Stimulated activated CD8-positive, alpha-beta memory T cell treated with anti-CD3 and anti-CD28 coated beads, Interleukin-15, amount 100 ng/mL, for 4 hours (primary cell): ENCODE measurements around the gene VPS8.
A peak's percentile ranks its signal among the peaks of the same experiment; 100 is the strongest.

Source experiments
- DNase-seq, 2 donors: peaks; one replicate each; pipeline ENCODE4 v3.0.0-alpha.2; 2020; ENCODE audit warnings: low read depth in 2 of 2

The VPS8 gene, protein sequence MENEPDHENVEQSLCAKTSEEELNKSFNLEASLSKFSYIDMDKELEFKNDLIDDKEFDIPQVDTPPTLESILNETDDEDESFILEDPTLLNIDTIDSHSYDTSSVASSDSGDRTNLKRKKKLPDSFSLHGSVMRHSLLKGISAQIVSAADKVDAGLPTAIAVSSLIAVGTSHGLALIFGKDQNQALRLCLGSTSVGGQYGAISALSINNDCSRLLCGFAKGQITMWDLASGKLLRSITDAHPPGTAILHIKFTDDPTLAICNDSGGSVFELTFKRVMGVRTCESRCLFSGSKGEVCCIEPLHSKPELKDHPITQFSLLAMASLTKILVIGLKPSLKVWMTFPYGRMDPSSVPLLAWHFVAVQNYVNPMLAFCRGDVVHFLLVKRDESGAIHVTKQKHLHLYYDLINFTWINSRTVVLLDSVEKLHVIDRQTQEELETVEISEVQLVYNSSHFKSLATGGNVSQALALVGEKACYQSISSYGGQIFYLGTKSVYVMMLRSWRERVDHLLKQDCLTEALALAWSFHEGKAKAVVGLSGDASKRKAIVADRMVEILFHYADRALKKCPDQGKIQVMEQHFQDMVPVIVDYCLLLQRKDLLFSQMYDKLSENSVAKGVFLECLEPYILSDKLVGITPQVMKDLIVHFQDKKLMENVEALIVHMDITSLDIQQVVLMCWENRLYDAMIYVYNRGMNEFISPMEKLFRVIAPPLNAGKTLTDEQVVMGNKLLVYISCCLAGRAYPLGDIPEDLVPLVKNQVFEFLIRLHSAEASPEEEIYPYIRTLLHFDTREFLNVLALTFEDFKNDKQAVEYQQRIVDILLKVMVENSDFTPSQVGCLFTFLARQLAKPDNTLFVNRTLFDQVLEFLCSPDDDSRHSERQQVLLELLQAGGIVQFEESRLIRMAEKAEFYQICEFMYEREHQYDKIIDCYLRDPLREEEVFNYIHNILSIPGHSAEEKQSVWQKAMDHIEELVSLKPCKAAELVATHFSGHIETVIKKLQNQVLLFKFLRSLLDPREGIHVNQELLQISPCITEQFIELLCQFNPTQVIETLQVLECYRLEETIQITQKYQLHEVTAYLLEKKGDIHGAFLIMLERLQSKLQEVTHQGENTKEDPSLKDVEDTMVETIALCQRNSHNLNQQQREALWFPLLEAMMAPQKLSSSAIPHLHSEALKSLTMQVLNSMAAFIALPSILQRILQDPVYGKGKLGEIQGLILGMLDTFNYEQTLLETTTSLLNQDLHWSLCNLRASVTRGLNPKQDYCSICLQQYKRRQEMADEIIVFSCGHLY (N-terminal part only)

DNA sequence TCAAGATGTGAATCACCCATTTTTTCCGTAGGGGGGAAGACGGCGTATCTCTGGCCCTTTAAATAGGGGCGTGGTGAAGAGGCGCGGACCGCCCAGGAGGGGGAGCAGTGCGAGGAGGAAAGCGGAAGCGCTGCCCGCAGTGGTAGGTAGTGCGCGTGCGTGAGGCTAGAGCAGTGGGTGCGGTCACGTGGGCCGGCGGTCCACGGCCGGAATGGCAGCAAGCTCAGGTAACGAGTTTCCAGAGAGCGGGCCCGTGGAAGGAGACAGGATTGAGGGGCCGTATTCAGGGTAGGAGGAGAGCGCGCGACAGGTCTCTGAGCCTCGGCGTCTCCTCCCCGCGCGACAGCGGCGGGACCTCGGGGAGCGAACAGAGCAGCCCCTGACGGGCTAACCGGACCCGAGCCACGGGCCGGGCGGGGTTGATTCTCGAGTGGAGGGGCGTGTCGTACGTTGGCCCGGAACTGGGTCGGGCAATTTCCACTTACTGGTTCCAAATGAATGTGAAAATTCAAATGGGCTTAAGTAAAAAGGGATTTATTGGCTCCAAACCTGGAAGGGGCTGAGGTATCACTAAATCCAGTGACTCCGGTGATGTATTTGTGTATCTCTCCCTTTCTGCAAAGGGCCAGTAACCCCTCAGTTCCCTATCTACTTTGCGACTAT, at the start of gene VPS8:
TSS of gene VPS8 (plus strand) at position 168 of the 663 bp plus-strand sequence. CDS start 12,467 bp downstream, outside the sequence.
- peak; percentile 95 for DNase-seq

DNA sequence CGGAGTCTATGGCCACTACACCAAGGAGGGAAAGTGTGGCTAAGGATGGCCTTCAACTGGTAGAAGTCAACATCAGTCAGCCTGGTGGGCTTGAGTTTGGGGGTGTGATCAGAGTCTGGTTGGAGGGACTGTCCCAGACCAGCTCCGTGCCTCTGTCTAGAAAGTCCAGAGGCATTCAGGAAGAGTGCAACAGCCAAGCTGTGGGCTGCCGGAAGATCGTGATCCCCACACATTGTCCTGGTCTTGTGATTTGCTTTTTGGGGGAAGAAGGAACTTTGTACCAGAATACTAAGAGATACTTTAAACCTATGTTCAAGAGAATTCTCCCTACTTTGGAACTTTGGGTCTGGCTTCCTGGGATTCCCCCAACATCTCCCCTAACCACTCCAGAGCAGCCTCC, 47.8 kb upstream of the VPS8 start:
- DNase-seq: no peak

DNA sequence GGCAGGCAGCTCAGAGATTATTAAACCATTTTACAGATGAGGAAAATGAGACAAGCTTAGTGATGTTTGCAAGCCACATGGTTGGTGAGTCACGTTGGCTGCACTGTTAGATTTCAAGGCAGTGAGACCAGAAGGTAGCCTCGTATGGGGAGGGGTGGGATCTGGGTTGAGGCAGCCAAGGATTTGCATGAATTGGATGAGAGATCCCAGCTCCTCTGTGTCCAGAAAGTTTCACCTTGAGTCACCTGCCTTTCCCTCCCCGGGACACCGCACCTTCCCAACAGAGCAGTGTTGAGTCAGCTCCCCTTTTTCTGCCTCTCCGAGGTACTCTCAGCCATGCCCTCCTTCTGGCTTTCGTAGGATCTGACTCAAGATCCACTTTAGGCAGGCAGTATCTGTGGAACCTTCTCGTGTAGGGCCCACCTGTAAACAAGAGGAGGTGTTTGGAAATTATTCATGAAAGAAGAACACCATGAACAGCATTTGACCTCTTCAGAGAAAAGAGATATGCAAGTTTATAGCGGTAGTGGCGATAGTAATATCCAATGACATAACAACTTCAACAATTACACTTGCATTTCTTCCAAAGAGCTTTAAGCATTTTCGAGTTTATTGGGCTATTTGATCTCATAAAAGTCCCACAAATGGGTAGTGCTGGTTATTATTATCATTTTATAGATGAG, 46.8 kb upstream of the VPS8 start:
- DNase-seq: no peak

DNA sequence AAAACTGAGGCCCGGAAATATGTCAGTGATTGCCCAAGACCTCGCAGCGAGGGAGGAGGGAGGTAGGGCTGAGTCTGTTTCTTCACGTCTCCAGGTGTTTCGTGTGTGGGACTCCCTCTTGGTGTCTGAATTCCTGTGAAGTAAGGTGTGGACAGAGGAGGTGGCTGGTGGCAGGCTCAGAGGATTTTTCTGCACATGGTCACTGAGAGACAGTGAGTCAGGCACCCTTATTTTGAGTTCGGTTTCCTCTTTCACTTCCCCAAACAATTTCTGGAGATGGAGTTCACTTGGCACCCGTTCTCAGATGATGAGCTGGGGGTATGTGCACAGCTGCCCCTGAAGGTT, 46.3 kb upstream of the VPS8 start:
- no peak for DNase-seq

DNA sequence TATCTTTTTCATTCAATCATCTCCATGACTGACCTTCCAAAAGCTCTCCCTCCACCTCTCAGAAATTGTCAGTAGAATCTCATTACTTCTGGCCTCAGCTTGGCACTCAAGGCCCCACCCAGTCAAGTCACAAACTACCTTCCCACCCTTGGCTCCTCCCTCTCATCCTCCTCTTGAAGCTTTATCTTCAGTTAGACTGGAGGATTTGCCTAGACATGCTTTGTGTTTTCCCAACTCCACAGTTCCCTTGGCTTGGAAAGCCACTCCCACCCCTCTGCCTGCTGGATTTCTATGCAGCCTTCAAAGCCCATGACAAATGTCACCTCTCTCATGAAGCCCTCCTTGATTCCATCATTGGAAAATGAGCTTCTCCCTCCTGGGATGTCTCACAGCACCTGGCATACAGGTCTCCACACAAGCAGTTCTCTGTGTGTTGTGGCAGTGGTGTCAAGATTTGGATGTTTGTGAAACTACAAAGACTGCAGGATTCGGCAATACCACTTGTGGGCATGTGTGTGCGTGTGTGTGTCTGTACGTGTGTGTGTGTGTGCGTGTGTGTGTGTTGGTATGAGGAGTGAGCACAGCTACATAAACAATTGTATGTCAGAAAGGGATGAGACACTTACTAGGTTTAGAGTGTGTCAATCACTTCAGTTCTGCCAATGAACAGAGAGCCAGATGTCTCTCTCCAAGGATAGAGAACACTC, 45.3 kb upstream of the VPS8 start:
- DNase-seq: no peak

DNA sequence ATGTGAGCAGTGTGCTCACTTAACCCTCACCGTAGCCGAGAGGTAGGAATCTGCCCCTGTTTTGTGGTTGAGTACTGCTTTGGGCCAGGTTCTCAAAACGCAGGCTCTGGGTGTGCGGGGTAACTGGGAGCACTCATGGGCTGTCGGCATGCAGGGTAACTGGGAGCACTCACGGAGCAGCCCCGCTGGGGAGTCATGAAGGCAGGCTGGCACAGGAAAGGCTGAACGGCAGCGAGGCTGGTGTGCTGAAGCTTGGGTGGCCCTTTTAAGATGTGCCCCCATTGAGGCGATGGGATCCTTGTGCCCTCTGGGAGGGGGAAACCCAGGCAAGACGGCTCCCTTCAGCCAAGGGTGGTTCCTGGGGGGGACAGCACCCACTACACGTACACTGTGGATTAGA, 44.6 kb upstream of the VPS8 start:
- DNase-seq: no peak

DNA sequence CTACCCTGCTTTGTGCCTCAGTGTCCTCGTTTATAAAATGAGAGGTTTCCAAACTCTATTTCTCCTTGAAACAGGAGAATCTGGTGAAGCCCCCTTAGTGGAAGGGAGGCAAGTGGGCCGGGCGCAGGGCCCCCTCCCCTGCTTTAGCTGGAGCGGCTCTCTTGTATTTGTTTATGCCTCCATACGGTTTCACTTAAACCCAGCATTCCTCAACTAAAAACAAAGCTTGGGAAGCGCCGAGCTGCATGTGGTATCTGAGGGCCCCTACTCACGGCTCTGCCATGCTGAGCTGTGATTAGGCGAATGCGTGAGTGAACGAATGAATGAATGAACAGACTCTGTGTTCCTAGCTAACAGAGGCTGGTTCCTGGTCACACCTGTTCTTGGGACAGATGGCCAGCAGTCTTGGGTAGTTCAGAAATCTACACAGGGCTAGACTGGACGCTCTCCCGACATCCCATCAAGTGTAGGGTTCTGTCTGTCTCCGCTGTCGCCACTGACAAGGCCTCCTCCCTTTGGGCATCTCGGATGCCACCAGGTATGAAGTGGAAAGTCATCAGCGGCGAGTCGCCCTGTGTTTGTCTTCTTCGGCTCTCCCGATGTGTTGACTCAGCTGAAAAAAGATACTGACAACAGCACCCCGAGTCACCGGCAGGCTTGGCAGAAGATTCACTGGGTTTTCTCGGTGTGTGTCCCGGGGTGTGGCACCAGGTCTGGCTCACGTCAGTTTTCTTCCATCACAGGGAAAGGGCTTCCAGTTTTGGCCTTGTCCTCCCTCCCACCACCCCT, 42.4 kb upstream of the VPS8 start:
- DNase-seq: no peak

DNA sequence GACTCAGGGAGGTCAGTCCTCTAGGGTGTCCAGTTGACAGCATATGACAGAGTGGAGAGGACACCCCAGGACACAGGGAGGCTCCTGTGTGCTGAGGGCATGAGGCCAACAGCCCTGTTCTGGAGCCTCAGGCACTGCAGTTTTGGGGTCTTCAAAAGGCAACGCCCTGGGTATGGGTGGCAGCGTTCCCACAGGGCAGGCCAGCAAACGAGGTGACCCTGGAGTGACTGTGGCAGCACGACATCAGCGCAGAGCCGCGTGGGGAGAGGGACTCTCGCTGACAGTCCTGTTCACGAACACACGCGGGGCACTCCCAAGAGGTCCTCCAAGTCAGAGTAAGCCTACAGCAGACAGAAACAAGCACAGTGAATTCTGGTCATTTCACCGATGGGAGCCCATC, 41.4 kb upstream of the VPS8 start:
- no peak for DNase-seq

DNA sequence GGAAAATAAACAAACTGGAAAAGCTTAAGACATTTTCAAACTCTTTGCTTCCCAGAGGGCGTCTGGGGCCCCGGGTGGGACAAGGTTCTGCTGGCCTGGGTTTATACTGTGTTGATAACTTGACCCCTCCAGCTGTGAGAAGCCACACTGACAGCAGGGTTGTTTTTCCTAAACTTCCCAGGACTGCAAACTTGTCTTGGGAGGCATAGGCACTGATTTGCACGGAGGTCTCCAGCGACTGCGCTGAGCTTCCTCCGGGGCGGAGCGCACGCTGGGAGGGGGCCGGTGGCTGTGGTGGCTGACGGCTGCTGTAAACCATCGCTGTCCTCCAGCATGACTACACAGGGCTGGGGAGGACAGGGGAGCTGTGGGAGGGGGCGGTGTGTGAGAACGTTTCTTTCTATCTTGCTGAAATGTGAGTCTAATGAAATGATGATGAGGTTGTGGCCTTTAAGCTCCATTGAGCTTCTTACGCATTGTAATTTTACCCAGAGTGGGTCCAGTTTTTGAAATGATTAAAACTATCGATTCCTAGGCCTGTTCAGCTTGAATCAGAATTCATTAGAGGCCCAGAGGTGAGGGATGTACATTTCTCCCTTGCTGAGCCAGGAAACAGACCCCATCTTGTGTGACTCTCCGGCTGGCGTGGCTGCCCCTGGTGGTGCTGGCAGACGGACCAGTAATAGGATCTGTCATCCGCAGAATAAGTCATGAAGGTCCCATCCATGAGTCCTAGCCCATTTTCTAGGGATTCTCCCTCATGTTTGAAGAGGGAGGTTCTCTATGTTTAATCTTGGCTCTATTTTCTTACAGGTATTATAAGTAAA, 40.5 kb upstream of the VPS8 start:
- DNase-seq: no peak

DNA sequence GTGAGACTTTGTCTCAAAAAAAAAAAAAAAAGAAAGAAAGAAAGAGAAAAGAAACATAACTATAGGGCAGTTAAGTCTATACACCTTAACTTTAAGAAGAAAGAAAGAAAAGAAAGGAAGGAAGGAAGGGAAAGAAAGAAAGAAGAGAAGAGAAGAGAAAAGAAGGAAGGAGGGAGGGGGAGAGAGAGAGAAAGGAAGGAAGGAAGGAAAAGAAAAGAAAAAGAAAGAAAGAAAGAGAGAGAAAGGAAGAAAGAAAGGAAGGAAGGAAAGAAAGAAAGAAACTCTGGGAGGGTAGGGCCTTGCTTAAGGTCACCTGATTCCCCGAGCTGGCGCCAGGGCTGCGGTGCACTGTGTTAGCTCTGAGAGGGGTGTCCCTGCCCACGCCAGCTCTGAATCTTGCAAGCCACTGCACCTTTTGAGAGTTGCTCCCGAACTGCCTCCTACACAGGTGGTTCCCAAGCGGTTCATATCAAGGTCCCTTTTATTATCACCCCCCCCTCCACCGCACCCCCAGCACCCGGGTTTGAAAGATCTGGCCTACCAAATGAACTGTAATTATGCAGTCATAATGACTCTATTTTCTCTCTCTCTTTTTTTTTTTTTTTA, 39.2 kb upstream of the VPS8 start:
- no peak for DNase-seq

DNA sequence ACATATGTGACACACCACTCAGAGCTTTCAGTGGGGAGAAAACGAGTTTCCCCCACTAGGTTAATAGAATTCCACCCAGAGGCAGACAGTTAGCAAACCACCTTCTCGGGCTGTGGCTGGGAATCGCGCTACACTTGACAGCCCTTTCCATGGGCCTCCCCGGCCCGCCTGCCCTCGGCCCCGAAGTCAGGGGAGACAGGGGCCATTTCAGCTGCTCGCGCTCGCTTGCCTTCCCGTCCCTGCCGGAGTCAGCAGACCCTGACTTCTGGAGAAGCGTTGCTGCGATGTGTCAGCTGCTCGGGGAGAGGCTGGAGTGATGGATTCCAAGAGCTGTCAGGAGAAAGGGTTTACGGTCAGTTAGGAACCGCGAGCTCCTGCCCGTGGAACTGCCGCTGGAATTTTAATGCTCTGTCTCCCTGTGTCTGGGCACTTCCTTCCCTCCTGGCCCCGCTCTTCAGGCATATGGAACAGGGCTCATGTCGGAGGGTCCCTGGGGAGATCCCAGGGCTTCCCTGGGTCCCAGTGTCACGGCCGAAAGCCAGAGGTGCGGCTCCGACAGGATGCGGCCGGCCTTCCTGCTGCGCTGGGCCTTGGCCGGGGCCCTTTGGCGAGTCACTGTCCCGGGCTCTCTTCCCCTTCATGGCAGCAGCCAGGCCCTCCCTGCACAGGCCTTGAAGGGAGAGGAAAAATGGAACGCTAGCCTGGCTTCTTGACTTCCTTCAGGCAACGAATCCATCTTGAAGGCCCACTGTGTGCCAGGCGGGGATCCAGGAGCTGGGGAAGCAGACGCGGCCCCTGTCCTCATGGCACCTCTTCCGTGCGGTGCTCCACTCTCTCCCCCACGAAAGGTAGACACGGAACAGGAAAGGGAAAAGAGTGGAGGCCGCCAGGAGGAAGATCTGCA, 38.4 kb upstream of the VPS8 start:
- DNase-seq: no peak

DNA sequence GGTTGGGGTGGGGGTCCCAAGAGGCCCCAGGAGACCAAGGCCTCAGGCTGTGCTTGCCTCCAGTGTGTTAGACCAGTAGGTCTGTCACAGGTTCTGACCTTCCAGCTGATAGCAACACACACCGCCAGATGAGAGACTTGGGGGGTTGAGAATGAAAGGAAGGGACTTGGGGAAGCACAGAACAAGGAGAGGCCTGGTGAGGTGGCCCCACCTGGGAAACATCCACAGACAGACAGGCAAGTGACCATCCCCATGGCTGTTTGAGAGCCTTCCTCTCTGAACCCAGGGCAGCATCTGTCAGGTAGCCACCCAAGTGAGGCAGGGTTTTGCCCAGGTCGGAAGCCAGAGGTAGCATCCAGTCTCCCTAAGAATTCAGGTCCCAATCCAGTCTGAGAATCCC, 35.0 kb upstream of the VPS8 start:
- no peak for DNase-seq

DNA sequence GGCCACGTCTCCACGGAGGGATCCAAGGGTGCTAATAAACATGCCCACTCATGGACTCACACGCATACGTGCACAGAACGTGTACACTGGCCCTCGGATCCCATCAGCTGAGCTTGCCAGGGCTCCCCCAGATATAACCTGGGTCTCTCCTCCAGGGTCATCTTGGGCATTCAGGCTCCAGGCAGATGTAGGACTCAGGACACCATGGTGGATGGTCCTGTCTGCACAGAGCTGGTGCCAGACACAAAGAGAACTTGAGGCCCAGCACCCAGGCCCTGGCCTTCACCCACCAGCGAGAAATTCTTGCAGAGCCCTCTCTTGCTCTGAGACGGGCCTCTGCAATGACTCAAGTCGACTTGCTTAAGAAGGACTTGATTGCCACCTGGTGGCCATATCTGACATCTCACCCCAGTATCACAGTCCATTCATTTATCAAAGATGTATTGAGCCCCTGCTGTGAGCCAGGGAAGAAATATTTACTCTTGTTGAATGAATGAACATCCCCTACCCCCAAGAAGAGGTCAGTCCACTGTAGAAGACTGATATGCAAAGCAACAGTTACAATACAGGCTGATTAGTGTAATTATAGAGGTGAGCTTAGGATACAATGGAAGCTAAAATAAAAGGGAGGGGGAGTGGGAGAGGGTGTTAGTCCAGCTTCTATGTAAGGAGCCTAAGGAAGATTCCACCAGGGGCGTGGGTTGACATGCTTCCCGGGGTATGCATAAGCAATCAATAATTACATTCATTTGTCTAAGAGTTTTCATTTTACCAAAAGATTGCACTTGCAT, 34.2 kb upstream of the VPS8 start:
- DNase-seq: peak; percentile 50 to 74

DNA sequence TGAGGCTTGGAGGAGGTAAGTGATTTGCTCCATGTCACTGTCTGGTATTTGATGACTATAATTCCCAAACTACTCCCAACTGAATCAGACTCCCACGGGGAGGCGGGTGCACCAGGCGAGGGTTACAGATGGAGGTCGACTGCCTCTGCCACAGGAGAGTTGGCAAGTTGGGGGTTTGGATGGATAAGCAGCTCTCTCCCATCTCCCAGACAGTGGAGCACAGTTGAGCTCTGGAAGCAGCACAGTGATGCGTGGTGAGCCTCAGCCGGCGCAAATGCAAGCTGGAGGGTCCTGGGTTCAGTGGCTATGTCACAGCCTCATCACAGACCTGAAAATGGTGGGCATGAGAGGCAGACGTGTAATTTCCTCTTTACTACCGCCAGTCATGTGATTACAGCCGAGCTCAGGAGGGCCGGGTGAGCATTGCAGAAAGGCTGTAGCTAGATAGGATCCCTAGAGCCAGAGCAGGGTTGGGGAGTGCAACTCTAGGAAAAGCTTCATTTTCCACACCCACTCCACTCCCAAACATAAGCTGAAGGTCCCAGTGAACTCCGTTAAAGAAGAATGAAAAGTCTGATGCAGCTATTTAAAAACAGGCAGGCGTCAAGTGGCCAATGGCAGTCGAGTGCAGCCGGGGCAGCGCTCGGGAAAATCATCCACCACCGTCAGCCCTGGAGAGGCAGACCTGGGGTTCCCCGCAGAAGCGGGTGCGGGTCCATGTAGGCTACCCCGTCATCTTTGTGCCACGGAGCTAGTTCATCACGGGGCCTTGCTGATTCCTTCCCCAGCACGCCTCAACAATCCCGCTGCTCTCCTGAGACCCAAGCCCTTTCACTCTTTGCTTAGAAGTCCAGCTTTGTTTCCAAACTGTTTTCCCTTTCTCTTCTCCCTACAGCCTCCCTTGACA, 33.3 kb upstream of the VPS8 start:
- DNase-seq: no peak

DNA sequence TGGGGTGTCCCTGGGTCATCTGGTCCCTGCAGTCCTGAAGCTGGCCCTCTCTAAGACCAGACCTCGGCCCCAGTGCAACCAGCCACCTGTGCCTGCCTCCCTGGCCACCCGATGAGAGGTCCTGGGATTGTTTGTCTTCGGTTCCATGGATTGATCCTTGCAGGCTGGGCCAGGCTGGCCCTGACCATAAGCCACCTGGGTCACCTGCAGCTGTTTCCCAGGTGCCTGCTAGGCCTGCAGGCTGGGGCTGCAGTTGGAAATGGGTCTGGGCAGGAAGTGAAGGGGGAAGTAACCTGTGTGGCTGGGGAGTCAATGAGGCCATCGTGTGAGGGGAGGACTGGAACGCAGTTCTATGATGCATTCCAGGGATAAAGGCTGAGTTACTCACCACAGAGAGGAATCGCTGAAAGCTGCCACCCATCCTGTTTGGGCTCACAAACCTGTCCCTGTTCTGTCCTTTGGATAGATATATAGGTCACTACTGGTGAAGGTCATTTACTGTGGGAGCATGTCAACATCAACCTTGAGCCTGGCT, 30.9 kb upstream of the VPS8 start:
- DNase-seq: no peak
